ENCODE data around the gene PBX3.

GRCh38 chr9:125966959-125967711, 220.0 kb downstream of the PBX3 start:
- TF ChIP-seq CTCF (conservative IDR thresholded peaks at IDR 0.05) (no peak), ZFX (IDR thresholded peaks at IDR 0.05) (no peak)

Data from C4-2B (cell line).